HG03064 (cell line): ENCODE data around the gene AXIN1.
"Not testable (repeated sequence)": the region's sequence is repeated elsewhere in the genome, so short reads cannot be mapped to it uniquely, and the experiment has no call there.

Experiments
- ATAC-seq: cut with Tn5 transposase; IDR thresholded peaks from one replicate; pipeline ENCODE4 v1.9.1; 2021; ENCODE audit warnings: low read depth; ENCODE audit not compliant: unreplicated experiment

AXIN1 gene

DNA sequence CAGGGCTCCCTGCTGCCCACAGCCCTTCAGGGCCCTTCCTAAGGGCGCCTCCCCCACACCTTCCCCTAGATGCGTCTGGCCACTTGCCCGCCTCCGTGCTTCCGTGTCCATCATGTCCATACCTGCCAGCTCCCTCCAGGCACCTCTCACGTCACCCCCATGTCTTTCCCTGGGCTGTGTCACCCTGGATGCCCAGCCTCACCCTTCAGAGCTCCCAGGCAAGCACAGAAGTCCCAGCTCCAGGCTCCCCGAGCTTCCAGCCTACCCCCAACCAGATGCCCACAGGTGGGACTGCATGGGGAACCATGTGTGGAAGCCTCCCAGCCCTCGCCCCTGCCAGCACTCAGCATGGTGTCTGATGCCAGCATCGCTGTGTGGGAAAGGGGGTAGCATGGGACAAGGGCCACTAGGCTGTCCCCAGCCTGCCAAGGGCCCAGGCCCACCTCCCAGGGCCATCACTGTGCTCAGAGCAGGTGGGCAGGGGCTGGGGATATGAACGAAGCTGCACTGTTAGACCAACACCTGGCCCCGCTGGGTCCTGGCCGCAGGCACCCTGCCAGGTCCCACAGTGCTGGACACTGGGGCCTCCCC is 1.9 kb upstream of the AXIN1 start:
- ATAC-seq = no peak

DNA sequence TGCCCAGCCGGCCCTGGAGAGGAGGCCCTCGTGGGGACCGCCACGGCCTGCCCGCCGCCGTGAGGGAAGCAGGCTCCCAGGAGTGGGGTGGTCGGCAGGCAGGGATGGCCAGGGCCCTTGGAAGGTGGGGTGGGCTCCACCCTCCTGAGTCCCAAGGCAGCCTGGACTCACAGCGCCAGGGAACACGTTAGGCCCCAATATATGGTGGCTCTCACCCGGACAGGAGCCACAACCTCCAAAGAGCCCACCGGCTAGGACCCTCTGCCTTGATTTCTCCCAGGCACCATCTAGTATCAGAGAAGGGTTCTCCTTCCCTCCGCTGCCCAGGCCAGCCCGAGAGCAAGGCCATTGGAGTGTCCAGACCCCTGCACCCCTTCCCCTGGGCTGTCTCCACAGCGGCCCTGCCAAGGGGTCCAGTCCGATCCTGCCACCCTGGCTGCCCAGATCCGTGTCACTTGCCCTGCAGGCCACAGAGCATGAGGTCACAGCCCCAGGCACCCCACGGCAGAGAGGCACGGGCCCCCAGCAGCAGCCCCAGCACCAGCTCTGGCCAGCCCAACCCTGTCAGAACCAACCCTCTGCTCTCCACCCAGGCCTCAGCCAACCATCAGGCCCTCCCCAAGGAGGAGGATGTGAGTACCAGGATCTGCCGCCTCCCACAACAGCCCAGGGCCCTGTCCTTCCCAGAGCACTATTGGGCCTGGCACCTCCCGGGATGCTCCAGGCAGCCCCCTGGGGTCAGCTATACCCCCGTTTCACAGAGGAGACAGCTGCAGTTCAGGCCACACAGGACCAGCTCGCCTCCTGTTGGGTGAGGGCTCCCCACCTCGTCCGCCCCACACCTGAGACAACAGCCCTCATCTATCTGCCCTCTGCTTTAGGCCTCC is 1.1 kb upstream of the AXIN1 start:
- ATAC-seq = peak; percentile 5

DNA sequence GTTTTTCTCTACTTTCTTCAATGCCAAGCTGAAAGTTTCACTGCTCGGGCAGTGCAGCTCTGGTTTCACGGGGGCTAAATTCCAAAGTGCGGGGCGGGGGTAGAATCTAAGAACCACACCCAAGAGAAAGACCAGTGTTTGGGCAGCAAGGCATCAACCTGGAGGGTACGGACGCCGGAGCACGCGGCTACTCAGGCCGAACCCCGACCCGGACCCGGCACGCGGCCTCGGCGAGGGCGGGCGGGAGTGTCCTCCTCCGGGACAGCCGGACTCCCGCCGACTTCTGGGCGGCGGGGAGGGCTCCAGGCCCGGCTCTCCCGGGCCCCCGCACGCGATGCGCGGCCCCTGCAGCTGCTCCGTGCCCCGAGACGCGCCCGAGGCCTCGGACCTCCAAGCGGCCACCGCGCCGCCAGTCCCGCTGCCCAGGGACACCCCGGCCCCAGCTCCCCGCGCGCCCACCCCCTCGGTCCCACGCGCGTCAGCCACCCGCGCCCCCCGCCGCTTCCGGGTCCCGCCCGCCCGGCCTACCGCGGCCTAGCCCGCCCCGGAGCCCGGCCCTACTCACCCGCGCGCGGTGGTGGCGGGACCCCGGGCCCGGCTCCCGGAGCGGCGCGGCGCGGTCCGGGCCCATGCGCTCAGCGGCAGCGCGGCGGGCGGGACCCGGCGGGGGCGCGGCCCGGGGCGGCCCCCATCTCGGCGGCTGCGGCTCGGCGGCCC is 561 bp downstream of the AXIN1 start:
- ATAC-seq = peak; percentile 15

DNA sequence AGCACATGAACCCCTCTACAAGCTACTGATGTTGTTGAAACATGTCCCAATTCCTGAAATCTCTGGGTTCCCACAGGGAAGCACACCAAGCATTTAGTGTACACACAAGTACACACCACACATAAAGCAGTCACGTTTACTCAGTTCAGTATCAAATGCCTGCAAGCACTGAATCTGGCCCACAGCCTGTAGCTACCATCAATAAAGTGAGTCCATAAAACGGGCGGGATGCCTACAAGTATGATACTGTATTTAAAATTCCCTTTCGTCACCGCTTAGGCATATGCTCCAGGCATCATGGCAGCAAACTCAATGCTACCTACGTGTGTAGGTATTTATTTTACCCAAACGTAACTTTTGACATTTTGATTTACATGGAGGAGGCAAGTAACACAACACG is 2.3 kb downstream of the AXIN1 start:
- ATAC-seq = no peak

DNA sequence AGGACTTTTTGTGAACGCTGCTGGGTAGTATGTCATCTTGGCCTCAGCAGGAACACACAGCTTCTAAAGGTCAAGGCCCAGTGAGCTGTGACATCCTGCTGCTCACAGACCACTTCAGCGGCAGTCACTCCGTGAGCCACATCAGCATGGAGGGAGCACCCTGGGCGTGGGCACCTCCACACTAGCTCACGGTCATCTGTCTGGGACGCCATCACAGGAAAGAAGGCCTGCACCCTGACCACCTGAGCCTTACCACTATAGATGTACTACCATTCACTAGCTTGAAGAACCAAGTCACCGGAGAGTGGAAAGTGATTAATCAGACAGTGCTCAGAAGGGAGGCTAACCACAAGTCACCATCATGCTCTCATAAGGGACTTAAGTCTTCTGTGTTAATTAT is 3.3 kb downstream of the AXIN1 start:
- no peak for ATAC-seq

DNA sequence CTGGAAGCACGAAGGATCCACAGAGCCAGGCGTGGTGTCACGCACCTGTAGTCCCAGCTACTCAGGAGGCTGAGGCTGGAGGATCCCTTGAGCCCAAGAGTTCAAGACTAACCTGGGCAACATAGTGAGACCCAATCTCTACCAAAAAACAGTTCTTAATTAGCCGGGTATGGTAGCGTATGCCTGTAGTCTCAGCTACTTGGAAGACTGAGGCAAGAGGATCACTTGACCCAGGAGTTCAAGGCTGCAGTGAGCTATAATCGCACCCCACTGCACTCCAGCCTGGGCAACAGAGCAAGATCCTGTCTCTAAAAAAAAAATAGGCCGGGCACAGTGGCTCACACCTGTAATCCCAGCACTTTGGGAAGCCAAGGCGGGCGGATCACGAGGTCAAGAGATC is 4.0 kb downstream of the AXIN1 start:
- ATAC-seq = not testable (repeated sequence)

DNA sequence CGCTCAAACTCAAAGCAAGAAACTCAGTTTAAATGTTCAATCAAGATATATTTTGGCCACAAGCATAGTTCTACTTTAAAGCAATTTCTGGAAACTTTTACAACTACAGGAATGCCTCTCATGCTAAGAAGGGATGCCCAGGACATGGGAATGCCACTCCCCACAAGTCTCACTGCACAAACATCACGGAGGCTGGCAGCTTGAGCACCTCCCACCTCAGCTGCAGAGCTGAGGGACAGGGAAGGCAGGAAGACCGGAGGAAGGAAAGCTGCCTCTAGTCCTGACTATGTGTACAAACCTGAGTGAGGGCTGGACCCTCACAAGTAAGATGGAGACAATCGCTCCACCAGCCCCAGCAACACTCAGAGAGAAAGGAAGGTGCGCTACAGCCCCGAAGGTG is 5.3 kb downstream of the AXIN1 start:
- no peak for ATAC-seq

DNA sequence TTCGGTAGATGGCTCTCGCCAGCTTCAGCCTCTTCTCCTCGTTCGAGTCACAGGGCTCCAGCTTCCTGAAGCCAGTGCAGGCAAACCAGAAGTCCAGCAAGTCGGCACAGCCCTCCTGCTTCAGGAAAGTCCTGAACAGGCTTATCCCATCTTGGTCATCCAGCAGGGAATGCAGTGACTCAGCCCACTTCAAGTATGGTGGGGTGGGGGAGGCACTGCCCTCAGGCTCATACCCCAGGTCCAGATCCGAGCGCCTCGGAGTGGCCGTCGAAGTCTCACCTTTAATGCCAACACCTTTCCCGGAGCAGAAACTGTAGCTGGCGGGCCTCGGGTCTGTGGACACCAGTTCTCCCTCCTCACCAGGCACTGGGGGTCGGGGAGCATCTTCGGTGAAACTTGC is 5.9 kb downstream of the AXIN1 start:
- no peak for ATAC-seq

DNA sequence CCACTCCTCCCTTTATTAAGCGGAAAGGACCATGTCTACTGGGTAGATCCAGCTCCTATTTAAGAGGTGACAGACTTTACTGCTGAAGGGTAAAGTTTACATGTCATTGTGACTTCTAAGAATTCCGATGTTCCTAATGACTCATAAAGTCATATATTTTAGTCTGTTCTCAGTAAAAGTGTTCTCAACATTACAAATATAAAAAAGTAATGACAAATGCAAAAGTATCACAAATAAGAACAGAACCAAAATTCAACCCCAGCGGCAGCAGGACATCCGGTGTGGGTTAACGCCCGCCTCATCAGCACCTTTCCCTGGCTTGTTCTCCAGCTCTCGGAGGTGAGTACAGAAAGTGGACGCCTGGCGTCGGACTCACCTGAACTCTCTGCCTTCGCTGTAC is 6.8 kb downstream of the AXIN1 start:
- ATAC-seq = no peak

DNA sequence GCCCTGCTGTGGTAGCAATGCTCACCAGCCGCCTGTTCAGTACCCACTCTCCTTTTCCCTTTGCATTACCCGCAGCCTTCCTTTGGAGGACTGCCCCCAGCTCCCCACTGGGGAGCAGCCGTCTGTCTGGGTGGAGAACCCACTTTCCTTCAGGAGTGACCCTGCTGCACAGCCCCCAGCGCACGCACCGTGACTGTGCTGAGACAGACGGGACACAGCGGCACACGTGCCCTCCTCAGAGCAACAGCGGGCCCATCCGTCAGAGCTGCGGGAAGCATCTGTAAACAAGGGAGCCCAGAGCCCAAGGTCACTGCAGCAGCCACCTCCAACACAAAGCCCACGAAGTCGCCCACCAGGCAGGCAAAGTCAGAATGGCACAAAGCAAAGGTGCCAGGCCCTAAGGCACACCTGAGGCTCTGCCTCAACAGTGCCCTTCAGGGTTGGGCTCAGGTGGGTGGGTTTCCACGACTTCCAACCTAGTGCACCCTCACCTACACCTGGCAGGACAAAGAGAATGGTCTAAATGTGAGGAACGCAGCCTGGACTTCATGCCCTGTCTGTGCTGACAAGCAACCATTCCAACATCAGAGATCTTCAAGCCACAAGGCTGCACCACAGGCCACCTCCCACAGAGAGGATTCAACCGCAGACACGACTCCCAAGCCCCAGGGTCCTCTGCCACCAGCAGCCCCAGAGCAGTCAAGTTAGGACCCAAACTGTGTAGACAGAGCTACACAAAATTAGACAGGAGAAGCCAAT is 9.9 kb downstream of the AXIN1 start:
- ATAC-seq = no peak

DNA sequence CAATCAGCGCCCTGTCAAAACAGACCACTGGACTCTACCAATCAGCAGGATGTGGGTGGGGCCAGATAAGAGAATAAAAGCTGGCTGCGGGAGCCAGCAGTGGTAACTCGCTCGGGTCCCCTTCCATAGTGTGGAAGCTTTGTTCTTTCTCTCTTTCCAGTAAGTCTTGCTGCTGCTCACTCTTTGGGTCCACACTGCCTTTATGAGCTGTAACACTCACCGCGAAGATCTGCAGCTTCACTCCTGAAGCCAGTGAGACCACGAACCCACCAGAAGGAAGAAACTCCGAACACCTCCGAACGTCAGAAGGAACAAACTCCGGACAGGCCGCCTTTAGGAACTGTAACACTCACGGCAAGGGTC is 10.6 kb downstream of the AXIN1 start:
- ATAC-seq = not testable (repeated sequence)

DNA sequence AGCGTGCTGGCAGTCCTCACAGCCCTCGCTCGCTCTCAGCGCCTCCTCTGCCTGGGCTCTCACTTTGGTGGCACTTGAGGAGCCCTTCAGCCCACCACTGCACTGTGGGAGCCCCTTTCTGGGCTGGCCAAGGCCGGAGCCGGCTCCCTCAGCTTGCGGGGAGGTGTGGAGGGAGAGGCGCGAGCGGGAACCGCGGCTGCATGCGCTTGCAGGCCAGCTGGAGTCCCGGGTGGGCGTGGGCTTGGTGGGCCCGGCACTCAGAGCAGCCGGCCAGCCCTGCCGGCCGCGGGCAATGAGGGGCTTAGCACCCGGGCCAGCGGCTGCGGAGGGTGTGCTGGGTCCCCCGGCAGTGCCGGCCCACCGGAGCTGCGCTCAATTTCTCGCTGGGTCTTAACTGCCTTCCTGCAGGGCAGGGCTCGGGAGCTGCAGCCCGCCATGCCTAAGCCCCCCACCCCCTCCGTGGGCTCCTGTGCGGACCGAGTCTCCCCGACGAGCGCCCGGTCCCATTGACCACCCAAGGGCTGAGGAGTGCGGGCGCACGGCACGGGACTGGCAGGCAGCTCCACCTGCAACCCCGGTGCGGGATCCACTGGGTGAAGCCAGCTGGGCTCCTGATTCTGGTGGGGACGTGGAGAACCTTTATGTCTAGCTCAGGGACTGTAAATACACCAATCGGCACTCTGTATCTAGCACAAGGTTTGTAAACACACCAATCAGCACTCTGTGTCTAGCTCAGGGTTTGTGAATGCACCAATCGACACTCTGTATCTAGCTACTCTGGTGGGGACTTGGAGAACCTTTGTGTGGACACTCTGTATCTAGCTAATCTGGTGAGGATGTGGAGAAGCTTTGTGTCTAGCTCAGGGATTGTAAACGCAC is 11.2 kb downstream of the AXIN1 start:
- ATAC-seq = not testable (repeated sequence)

DNA sequence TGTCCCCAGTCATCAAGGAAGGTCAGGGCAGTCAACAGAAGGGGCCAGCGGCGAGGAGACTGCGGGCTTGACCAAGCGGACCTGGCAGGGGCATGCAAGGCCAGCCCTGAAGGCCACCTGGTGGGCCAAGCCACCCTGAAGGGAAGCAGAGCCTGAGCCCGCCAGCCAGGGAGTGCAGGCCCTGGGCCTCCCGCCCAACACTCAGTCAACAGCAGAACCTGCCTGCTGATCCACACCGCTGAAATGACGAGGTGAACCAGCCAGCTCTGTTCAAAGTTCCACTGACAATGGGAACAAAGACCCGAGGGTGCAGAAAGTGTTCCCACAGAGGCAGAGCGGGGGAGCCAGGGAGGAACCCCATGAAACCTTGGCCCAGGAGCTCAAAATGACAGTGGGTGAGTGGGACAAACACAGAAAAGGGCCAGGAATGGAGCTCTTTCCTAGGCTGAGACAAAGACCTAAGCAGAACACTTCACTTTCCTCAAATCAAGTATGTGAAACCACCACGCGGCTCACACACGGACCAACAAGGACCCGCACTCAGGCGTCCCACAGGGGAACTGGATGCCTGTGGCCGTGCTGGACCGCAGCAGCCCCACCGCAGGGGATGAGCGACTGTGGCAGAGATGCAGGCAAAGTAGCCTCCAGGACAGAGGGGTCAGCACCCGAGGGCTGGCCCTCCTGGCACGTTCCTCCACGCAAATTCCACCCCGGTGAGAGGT is 12.0 kb downstream of the AXIN1 start:
- no peak for ATAC-seq

DNA sequence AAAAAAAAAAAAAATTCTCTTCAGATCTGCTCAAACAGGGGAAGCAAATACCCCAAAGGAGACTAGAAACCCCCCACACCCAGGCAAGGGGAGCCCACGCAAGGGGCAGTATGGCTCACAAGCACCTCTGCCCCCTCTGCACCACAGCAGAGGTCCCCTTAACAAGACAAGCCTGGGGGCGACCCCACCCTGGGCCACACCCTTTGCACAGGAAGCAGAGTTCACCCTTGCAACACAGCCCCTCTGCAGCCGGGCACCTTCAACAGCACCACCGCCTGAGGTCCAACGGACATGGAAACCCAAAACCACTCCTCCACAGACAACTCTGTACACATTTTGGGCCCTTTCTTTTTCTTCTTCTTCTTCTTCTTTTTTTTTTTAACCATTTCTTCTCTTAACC is 12.8 kb downstream of the AXIN1 start:
- ATAC-seq = no peak

DNA sequence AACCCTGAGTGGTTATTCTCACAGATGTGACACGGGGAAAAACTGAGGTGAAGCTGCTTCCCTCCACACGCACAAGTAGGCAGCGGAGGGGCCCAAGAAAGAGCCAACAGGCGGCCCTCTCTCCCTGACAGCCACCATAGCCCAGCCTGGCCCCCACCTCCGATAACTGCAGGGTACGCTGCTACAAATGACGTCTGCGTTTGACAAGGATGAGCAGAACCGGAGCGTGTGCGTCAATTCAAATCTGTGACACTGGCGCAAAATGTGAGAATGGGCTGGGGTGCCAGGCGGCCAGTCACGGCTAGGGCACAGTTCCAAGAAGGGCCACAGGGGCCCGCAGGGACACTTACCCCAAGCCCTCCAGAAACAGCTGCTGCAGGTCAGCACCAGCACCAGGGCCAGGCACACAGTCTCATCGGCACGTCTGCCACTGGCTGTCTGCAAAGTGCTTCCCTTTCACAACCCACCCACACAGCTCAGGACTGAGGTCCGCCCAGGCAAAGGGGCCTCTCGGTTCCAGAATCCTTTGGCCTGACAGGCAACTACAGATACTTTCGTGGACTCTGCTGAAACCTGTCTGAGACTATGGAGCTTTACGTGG is 14.4 kb downstream of the AXIN1 start:
- no peak for ATAC-seq

DNA sequence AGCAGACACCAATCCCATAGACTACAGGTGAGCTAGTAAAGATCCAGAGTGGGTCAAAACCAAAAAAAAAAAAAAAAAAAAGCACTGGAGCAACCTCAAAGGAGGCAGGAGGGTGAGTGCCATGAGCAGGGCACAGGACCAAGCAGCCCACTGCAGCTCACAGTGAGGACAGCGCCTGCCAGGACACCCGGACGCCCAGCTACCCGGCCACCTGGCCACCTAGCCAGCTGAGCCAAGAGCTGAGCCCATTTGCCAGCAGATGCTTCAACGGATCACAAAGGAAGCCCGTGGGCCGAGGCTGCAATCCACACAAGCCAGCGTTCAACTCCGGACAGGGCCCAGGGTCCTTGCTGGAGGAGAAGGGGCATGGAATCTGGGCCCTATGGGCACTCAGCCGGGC is 15.1 kb downstream of the AXIN1 start:
- ATAC-seq = no peak

DNA sequence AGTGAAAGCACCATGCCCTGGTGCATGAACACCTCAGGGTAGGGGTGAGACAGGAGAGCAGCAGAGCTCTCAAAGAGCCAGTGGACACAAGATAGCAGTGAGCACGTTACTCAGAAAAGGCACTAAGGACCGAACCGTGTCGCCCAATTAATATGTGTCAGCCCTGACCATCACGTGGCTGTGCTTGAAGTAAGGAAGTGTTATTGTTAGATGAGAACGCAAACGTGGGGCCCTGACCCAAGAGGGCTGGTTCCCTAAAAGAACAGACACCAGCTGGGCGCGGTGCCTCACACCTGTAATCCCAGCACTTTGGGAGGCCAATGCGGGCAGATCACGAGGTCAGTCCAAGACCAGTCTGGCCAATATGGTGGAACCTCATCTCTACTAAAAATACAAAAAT is 16.3 kb downstream of the AXIN1 start:
- ATAC-seq = no peak

DNA sequence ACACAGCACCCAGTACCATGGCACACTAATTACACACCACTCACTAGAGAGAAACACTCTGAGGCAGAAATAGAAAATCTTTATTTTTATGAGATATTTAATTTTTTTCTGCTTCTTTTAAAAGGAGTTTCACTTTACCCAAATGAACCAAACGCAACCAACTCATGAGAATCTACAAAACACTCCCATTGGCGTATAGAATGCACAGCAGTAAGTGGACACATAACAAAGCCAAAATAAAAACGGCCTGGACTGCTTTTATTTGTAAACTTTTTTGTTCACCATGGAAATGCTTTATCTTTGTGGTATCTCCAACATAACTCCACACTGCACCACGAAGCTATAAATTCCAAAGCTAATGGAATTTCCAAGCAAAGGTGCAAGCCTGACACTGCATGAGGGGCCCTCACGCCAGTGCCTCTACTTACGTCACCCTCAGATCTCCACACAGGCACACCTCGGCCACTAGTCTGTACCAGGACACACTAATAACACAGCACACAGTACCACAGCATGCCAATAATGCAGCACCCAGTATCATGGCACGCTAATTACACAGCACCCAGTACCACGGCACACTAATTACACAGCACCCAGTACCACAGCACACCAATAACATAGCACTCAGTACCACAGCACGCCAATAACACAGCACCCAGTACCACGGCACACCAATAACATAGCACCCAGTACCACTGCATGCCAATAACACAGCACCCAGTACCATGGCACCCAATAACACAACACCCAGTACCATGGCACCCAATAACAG is 17.5 kb downstream of the AXIN1 start:
- ATAC-seq = not testable (repeated sequence)
